Right lobe of liver (tissue), 4 donors: ENCODE measurements around the gene UBE2F.
"Not testable (repeated sequence)": the region's sequence is repeated elsewhere in the genome, so short reads cannot be mapped to it uniquely, and the experiment has no call there.

Experiments
- POLR2A ChIP-seq: fragments of 450-650 bp; IDR thresholded peaks from one replicate; pipeline ENCODE4 v1.6.1; 2017; ENCODE audit warnings: antibody characterized with exemption, mild to moderate bottlenecking
- TF ChIP-seq, protein P1 (sequence below), 4 donors: fragments of 200-600 bp in 3 of 4; fragments of 450-650 bp in 1 of 4; IDR thresholded peaks; one replicate each; pipeline versions ENCODE4 v1.5.1 to v1.8.0; 2016 to 2022; ENCODE audit warnings: antibody characterized with exemption in 4 of 4, mild to moderate bottlenecking in 2 of 4
- donor health status: DM: no; HTN: no; CAD: no.
- donor health status: DM: no; HTN: no; CAD: no.
- donor health status: DM: no; HTN: yes; CAD: no.

DNA sequence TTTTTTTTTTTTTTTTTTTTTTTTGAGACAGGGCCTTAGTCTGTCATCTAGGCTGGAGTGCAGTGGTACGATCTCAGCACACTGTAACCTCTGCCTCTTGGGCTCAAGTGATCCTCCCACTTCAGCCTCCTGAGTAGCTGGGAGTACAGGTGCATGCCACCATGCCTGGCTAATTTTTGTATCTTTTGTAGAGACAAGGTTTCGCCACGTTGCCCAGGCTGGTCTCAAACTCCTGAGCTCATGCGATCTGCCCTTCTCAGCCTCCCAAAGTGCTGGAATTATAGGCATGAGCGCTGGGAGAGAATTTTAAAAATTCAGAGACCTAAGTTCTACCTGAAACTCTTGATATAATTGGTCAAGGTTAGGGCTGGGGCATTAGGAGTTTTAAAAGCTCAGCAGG lies 14.8 kb downstream of the UBE2F start:
- TF ChIP-seq, protein P1, sequence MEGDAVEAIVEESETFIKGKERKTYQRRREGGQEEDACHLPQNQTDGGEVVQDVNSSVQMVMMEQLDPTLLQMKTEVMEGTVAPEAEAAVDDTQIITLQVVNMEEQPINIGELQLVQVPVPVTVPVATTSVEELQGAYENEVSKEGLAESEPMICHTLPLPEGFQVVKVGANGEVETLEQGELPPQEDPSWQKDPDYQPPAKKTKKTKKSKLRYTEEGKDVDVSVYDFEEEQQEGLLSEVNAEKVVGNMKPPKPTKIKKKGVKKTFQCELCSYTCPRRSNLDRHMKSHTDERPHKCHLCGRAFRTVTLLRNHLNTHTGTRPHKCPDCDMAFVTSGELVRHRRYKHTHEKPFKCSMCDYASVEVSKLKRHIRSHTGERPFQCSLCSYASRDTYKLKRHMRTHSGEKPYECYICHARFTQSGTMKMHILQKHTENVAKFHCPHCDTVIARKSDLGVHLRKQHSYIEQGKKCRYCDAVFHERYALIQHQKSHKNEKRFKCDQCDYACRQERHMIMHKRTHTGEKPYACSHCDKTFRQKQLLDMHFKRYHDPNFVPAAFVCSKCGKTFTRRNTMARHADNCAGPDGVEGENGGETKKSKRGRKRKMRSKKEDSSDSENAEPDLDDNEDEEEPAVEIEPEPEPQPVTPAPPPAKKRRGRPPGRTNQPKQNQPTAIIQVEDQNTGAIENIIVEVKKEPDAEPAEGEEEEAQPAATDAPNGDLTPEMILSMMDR (IDR thresholded peaks at IDR 0.05) = not testable (repeated sequence)
- not testable (repeated sequence) for TF ChIP-seq POLR2A
